Islet of Langerhans (tissue), 1 donor: ENCODE results near the gene COL6A3.

ENCODE experiments used
- FAIRE-seq: peaks from one replicate; lab custom pipeline; 2011; peaks lifted over from hg19 to GRCh38; lab: Jason Lieb, UNC

COL6A3 gene

DNA sequence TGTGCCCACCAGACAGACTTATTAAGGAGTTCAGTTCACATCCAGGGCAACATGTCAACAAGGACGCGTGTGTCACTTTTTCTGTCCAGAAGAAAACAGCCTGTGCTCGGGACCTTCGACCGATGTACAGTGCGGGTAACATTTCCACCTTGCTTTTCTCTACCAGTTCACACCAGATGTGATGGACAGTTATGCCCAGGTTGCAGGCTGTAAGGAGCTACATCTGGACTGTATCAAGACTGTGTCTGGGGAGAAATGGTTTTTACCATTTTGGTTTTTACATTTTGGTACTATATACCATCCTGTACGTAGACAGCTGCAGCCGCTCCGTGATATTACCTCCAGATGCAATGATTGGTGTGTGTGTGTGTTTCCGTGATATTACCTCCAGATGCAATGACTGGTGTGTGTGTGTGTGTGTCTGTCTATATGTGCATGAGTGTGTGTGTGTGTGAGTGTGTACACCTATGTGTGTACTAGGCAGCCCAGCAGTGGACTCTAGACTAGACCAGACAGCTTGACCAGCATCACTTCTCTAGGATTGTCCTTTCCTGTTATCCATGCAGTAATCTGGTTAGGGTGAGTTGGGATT is 118.0 kb downstream of the COL6A3 start:
- FAIRE-seq: no peak

DNA sequence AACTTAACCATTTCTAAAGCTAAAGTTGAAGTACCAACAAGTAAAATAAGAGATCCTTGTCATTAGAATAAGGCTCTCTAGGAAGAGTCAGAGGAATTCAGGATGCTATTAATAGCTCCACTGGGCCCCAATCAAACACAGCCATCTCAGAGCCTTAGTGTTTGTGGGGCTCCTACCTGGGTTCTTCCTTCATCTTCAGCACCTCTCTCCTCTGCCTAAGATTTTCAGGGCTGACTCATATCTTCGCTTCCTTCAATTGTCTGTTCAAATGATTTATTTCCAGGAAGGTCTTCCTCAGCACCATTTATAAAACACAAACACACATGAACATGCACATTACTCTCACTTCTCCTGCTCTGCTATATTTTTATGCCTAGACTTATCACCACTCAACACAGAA is 119.5 kb downstream of the COL6A3 start:
- no peak for FAIRE-seq

DNA sequence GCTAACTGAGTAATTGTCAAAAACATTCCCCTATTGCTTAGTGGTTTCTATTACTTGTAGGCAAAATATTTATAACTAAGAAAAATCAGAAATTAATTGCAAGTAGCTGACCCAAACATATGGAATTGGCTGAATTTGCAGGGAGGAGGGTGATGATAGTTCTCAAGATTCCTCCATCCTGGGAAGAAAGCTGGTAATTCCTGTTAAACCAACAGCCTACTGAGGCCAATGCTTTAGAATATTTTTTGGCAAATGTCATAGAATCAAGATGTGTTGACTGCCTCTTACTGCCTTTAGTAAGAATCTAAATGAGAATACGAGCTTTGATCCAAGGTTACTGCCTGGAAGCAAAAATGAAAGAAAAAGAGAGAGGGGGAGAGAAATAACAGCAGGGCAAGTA is 120.0 kb downstream of the COL6A3 start:
- no peak for FAIRE-seq

DNA sequence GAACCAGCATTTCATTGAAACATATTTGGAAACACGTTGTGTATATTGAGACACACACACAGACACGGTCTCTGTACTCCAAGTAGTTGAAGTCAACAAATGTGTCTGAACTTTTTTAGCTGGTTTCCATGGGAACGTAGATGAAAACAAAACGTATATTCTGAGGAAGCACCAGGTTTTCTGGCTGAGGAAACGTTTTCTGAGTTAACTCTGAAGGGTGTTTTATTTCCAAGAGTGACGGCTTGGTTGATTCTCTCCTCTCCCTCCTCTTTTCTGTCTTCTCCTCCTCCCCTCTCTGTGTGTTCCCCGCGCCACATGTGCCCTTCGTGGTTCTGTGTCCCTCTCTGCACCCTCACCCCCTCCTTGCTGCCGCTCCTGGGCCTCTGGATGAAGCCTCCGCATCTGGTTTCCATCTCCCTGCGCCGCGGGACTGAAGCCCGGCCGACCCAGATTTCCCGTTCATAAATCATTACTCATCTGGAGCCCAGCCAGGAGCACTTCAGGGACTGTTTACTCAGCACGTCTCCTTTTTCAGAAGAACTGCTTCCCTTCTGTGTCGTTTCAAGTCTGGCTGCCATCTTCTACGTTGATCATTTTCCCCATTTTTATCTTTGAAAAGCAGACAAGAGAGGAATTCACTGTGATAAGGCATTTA is 122.7 kb downstream of the COL6A3 start:
- peak; percentile 99 for FAIRE-seq

DNA sequence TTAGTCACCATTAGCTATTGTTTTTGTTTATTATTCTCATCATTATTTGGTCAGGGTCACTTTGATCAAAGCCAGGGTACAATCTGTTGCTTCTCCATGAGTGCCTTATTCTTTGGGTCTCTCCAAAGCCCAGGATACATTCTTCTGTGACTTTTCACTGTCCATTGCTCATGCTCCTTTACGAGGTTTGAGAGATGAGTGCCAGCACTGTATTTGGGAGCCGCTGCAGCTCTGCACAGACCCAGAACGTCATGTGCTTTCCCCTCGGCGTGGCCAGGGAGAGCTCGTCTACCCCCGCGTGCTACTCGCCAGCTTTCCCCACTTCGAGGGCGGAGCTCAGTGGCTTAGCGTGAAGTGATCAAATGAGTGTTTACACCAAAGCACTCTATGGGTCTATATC is 123.7 kb downstream of the COL6A3 start:
- FAIRE-seq: no peak

GRCh38 chr2:237289139-237289538 is 124.8 kb downstream of the COL6A3 start:
- no peak for FAIRE-seq

GRCh38 chr2:237287872-237288271 is 126.1 kb downstream of the COL6A3 start:
- FAIRE-seq: no peak

GRCh38 chr2:237283131-237283928 is 130.6 kb downstream of the COL6A3 start:
- no peak for FAIRE-seq

DNA sequence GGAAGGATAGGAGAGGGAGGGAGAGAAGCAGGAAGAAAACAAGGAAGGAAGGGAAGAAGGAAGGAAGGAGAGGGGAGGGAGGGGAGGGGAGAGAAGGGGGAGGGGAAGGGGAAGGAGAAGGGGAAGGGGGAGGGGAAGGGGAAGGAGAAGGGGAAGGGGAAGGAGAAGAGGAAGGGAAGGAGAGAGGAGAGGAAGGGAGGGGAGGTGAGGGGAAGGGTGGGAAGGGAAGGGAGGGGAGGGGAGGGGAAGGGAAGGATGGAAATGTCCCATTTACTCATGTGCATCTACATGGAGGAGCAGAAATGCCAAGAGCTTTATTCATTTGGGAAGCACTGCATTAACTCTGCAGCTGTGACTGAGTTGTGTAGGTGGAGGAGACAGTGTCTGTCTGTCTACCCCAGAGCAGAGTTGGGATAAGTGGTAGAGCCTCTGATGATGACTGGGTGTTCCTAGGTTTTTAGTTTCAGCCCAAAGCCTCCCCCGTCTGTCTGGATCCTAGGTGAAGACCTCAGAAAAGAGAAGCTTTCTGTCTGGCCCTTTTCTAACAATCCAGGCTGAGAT is 131.3 kb downstream of the COL6A3 start:
- FAIRE-seq: no peak

- FAIRE-seq: no peak
Measured at GRCh38 chr2:237281836-237282306, 132.1 kb downstream of the COL6A3 start.

DNA sequence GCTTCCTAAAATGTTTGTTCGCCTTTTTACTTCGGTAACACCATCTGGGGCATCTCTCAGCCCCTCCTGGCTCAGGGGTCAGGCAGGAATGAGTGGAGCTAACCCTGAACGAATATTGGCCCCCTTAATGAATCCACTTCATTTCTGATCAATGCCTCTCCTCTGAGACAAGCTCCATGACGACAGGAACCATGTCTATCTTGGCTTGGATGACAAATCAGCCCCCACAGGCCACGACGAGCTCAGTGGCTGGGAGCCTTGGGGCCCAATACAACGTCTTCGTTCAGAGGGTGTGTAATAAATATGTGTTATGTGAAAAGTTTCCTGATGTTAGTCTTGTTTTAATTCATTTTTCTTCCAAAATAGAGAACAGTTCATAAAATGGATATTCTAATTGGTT is 133.0 kb downstream of the COL6A3 start:
- FAIRE-seq: no peak

- no peak for FAIRE-seq
Measured at GRCh38 chr2:237280229-237280628, 133.7 kb downstream of the COL6A3 start.

DNA sequence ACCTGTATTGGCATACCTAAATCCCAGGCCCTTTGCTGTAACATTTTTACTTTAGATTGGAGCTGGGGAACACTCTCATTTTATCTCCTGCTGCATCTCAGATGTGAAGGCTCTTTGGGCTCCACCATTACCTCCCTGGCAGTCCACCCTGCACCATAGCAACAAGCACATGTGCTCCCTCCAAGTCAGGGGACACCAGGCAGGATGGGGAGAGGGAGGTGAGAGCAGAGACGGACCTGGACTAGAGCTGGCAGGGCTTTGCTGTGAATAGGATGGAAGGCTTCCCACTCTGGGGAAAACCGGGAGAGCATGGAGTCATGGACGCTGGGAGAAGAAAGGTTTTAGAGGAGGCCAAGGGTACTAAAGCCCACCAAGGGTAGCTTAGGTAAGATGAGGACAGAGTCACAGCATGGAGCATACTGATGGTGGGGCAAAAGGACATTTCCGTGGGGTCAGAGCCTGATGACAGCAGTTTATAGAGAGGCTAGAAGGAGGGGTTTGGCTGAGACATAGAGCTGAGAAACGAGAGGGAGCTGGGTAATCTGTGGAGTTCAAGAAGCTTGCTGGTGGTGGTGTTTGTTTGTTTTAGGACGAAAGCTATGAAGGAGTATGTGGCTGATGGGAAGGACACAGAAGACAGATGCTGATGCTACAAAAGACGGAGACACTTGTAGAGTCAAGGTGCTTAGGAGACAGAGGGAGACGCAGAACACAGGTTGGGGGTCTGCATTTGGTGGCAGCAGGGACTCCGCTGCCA is 134.8 kb downstream of the COL6A3 start:
- FAIRE-seq: no peak

GRCh38 chr2:237278568-237278967 is 135.4 kb downstream of the COL6A3 start:
- no peak for FAIRE-seq

DNA sequence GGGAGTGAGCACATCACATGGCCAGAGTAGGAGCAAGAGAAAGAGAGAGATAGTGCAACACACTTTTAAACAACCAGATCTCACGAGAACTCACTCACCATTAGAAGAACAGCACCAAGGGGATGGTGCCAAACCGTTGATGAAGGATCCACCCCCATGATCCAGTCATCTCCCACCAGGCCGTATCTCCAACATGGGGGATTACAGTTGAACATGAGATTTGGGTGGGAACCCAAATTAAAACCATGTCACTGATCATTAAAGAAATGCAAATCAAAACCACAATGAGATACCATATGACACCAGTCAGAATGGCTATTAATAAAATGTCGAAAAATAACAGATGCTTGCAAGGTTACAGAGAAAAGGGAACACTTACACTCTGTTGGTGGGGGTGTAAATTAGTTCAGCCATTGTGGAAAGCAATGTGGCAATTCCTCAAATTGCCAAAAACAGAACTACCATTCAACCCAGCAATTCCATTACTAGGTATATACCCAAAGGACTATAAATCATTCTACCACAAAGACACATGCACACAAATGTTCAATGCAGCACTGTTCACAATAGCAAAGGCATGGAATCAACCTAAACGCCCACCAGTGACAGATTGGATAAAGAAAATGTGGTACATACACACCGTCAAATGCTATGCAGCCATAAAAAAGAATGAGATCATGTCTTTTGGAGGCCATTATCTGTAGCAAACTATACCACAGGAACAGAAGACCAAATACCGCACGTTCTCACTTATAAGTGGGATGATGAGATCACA is 137.1 kb downstream of the COL6A3 start:
- no peak for FAIRE-seq
